NCI-H446 (cell line): ENCODE results near the gene KAT6B.
A peak's percentile ranks its signal among the peaks of the same experiment; 100 is the strongest.
"Not testable (repeated sequence)": the region's sequence is repeated elsewhere in the genome, so short reads cannot be mapped to it uniquely, and the experiment has no call there.

ENCODE experiments used
- DNase-seq, 2 experiments: peaks; one replicate each; lab custom pipeline; 2025; lab: John Stamatoyannopoulos, UW

KAT6B gene

DNA sequence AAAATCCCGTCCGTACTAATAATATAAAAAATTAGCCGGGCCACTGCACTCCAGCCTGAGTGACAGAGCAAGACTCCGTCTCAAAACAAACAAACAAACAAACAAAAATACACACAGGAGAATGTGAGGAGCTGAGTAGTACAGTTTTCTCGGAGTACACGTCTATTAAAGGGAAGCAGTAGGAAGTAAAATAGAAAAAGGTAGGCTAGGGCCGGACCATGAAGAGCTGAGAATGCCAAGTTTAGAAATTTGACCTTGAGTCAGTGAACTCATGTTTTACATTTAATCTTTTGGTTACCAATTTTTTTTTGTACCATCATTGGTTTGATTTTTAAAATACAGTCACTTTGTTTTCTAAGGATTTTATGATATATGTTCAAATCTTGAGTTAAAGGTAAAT is 64.1 kb downstream of the KAT6B start:
- no peak for DNase-seq

DNA sequence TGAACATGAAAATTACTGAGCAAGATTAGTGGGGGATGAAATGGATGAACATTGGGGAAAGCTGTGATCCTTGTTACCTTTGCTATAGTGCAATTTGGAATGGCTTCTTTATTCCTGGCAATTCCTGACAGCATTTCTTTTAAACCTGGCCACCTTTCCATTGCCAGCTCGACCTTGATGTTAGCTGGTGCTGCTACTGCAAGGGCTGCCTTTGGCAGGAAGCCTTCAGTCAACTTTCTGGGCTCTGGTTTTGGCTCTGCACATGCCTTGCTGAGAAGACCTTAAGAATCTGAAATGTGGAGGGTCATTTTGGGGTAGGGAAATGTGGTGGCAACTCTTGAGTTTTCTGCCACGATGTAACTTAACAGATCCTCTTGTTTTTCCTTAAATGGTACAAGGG is 64.7 kb downstream of the KAT6B start:
- DNase-seq = peak in 1 of 2 experiments; percentile 14

DNA sequence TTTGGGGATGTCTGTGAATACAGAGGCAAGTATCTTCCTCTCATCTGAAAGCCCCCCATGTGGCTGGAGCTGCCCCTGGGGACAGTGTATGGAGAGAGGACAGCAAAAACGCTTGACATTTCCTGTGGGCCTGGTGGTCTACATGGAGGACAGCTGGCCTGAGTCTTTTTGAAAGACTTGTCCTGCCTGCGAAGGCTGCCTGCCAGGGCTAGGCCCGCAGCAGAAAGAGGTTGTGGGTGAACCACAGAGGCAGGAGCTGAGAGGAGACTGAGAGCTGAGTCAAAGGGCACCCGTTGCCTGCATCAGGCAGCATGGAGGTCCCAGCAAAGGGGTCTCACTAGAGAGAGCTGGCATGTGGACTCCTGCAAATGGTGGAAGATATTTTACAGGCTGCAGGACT is 66.4 kb downstream of the KAT6B start:
- DNase-seq = no peak

DNA sequence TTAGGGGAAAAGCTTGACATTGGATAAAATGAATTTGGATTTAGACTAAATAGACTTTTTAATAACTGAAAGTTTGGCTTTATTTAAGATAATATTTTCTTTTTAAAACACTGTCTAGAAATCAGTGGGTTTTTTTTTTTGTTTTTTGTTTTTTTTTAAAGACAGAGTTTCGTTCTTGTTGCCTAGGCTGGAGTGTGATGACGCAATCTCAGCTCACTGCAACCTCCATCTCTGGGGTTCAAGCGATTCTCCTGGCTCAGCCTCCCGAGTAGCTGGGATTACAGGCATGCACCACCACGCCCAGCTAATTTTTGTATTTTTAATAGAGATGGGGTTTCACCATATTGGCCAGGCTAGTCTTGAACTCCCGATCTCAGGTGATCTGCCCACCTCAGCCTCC is 66.9 kb downstream of the KAT6B start:
- DNase-seq = not testable (repeated sequence)

DNA sequence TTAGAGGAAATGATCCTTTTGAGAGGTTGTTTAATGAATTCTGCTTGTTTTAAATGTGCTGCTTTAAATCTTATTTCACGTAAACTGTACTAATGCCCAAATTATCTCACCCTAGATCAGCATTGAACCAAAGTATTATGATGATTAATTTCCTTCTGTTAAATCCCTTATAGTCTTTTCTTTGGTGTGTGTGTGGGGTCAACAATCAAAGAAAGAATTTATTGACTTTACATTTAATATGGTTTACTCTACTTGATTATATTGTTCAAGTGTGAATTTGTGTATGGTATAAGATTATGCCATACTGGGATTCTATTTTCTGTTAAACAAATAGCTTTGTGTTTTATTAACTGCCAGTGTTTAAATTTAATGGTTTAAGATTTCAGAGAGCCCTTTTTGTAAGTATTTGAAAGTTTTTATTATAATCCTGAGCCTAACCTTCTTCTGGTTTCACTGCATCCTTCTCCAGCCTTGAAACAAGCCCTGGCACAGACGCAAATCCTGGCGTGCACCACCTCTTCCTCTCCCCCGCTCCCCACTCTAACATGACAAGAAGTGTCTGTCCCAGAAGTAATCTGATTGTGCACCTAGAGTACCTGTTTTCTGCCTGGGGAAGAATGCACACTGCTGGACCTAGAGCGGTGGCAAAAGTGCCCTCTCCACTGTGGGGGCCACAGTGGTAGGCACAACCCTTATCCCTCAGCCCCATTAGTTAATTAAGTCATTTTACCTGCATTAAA is 70.6 kb downstream of the KAT6B start:
- no peak for DNase-seq

DNA sequence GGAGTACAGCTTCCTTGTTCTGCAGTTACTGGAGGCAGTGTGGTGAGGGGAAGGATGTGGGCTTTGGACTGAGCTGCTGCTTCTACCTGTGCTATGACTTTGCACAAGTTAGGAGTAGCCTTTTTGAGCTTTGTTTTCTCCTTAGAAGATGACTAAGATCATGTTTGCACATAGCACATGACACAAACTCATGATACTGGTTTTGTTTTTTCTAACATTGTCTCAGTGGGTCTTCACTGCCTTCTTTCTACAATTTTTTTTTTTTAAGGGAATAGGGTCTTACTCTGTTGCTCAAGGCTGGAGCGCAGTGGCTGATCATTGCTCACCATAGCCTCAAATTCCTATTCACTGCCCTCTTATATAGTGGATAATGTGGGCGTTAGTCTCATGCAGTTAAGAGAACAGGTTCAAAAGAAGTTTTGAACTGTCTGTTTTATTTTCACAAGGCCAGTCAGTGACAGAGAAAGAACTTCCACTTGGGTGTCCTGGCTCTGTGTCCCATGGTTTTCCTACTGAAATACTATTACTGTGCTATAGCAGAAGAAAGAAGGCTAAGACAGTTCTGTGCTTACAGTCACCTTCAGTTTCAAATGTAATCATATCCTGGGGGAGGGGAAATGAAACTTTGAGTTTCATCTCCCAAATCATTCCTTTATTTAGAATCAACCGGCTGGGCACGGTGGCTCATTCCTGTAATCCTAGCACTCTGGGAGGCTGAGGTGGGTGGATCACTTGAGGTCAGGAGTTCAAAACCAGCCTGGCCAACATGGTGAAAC is 72.0 kb downstream of the KAT6B start:
- DNase-seq = no peak

DNA sequence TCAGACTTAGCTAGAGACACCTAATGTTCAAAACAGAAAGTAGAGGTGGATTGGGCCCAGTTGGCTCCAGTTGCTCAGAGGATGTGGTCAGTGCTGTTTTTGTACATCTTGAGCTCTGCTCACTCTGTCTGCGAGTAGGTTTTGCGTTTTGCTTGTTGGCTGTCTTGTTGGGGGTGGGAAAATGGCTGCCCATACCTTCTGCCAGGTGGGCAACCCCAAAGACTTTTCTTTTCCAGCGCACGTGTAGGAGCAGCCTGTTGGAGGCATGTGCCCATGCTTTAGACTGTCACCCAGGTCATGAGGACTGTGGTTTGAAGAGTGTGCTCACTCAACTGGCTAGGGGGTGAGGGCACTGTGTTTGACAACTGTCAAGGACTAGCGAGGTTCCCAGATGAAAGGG is 73.9 kb downstream of the KAT6B start:
- no peak for DNase-seq

DNA sequence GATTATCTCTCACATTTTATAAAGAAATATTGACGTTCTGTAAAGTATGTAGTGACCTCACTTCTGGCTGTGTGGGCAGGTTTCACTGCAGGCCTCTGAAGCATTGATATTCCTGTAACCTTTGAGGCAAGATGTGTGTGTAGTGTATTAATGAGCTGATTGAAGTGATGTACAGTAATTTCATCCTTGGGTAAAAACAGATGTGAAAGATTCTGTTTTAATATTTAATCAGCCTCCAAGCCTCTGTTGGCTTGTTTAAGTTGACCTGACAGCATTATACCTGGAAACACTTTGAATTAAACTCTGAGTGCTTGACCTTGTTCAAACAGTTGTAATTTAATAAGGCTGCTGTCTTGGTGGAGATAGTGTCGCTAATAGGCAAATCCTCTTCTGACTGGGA is 74.9 kb downstream of the KAT6B start:
- DNase-seq = no peak

DNA sequence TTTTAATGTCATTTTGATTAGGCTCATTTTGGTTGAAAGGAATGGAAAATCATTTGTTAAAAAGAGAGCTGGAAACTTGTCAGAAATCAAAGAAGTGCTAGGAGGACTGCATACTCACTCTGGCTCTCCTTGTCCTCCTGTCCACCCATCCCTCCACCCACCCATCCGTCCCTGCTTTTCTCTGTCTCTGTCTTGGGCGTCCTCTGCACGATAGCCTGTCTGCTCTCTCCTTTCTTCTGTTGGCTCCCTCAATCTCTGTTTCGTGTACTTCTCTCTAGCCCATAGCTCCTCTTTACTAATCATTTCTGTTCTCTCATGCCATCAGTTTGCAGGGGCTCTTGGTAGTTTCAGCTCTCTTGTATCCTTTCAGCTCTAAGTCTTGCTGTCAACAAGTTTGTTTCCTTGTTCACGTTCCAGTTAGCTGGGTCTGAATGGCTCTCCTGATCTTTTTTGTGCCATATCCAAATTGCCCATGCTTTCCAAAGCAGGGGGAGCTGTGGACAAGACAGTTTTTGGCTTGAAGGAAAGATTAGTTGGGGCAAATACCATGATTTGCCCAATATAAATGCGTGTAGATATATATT is 75.6 kb downstream of the KAT6B start:
- no peak for DNase-seq

DNA sequence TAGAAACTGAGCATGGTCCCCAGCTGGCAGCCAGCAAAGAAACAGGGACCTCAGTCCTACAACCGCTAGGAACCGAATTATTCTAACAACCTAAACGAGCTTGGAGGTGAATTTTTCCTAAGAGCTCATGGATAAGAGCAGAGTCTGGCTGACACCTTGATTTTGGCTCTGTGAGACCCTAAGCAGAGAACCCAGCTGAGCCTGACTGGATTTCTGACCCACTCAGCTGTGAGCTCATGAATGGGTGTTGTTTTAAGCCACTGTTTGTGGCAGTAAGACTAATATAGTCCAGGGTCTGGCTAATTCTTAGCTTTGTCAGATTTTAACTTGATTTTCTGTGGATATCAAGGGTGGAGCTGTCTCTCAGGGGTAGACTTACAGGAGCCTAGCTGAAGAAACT is 77.1 kb downstream of the KAT6B start:
- DNase-seq = no peak

DNA sequence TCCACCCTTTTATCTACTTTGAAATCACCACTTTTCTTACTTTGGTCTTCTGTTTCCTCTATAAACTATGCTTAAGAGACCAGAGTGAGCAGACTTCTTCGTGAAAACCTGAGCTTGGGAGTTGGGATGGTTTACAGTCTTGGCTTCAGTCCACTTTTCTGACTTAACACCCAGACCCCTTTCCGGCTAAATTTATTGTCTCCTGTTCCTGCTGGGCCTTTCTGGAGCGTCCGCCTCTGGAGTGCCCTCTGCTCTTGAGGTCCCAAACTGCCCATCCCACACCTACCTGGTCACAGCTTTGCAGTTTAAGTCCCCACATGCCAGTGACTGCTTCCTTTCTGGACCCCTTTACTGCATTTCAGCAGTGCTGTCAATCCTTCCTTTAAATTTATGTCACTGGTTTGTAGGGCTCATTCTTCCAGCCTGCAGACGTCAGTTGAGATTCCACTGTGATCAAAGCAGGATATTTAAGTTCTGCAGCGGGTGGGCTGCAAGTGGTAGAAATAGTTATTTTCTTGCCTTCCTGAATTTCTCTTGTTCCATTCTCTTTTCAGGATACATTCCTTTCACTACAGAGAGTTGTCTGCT is 80.3 kb downstream of the KAT6B start:
- no peak for DNase-seq

DNA sequence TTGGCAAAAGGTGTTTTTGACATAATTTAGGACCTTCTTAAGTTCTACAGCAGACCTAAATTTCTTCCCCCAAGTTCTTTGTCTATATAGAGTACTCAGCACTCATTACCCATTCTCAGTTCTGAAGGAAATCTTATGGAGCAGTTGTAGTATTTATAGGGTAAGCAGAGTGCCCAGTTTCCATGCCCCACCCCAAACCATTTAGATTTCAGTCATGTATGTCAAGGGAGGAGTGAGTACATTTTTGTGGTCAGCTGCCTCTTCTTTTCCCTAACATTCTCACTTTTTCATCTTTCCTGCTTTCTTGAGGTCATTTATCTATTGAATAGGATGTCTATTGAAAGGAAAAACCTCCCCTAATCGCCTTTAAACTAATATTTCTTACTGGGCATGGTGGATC is 83.3 kb downstream of the KAT6B start:
- no peak for DNase-seq

DNA sequence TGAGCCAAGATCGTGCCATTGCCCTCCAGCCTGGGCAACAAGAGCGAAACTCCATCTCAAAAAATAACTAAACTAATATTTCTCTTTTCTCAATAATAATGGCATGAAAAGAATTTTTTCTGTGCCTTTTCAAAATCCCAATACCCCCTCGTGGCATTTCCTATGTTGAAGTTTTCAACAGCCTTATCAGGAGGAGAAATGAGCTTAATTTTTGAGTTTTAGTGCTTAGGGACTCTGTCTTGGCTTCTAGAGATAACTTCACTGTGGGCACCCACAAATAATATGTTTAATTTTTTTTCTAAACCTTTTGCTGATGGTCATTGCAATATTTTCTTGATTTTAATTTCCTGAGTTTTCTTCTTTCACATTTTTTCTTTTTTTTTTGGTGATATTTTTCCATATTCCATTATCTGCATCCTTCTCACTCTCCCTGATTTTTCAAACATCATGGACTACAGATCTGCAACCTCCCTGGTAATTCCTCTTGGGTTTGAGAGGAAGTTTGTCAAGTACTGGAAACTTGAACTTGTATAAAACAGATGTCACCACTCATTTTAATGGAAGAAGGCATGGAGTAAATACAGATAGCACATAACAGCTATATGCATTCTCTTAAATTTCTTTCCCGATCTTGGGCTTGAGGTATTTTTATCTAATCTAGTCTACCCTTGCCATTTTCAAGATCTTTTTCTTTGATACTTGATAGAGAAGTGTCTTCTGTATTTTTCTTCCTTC is 84.0 kb downstream of the KAT6B start:
- DNase-seq = no peak

DNA sequence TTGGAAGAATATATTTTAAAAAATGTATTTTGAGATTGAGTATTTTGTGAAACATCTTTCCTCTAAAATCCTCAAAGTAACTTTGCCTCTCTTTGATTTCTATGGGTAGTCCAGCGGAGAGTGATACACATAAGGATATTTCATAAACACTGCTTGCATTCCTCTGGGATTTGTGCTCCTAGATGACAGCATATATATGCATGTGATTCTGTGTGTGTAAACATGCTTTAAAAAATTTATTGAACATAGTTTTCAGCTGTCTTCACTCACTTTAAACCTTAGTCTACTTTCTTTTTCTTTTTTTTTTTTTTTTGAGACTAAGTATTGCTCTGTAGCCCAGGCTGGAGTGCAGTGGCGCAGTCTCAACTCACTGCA is 84.6 kb downstream of the KAT6B start:
- no peak for DNase-seq

DNA sequence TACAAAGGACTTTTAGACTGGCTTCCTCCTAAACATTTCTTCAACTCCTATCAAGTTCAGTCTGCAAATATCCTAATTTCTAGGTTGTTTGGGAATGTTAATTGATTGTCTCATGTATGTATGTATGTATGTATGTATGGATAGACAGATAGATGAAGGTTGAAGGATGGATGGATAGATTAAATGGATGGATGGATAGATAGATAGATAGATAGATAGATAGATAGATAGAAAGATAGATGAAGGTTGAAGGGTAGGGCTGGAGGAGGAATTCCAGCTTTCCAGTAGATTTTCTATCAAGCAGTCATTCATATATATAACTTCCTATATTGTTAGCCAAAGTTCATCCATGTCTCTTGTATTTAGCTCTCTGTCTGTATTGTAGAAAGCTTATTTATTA is 85.8 kb downstream of the KAT6B start:
- DNase-seq = no peak

DNA sequence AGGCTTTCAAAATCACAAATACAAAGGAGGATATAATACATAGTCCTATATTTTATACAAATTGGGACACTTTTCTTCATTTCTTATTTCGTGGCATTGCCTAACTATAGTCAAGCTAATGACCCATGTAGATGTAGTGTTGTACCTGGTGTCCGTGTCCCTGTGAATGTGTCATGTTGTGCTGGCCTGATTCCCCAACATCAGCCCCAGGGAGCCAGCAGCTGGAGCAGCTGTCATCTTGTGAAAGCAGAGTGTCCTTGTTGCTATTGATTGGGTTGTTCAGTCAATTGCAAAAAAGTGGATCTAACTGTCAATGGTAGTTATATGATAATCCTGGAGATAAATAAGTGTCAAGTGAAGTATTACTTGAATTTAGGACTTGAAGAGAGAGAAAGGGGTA is 86.3 kb downstream of the KAT6B start:
- DNase-seq = no peak

DNA sequence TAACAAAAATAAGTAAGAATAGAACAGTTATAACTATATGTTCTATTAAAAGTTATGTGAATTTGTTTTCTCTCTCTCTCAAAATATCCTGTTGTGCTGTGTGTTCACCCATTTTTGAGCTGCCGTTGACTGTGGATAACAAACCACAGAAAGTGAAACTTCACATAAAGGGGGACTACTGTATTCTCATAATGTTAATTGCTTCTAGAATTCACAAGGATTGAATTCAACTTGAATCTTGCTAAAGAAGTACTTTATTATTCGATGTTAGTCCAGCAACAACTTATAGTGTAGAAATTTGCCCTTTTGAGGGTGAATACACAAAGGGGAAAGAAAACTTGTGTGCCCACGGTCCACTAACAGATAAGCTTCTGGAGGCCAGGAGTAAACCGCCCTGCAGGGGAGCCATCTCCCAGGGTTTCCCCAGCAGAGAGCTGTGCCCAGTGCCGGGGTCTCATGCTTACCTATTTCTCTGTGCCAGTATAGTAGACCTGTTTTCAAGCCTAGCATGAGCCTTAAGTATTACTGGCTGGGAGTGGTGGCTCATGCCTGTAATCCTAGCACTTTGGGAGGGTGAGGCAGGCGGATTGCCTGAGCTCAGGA is 87.1 kb downstream of the KAT6B start:
- no peak for DNase-seq

DNA sequence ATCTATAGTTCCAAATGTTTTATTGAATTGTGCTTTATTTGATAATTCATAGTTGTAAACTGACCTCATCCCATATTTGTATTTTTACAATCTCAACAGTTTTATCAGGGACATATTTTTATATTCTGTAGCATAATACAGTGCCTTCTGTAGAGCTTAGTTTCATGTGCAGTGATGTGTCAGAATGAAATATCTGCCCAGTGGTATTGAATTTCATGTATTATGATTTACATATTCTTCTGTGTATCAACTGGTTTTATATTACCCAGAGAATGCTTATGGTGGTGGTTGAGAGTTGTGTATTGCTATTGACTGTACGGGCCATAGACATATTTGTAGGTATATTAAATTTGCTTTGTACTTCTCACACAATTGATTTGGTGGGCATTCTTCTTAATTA is 89.9 kb downstream of the KAT6B start:
- no peak for DNase-seq

DNA sequence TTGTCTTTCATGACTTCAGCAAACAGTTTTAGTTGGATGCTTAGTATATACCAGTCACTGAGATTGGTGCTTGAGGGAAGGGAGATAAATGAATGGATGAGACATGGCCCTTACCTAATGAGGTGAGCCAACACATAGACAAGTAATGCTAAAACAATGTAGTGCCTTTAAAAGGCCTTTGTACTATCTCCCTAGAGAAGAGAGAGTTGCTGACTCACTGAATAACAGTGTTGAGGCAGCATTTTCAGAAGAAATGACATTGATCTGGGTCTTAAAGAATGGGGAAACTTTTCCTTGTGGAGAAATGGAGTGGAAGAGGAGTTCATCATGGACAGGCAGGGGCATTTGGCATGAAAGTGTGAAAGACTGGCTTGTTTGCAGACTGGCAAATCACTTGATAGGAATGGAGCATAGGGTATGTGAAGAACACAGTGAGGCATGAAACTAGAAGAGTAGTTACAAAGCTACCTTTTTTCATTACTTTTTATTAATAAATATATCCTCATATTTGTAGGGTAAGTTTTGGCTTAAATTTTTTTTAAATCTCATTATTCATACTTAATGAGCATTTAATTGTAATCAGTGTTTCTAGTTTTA is 91.2 kb downstream of the KAT6B start:
- no peak for DNase-seq

DNA sequence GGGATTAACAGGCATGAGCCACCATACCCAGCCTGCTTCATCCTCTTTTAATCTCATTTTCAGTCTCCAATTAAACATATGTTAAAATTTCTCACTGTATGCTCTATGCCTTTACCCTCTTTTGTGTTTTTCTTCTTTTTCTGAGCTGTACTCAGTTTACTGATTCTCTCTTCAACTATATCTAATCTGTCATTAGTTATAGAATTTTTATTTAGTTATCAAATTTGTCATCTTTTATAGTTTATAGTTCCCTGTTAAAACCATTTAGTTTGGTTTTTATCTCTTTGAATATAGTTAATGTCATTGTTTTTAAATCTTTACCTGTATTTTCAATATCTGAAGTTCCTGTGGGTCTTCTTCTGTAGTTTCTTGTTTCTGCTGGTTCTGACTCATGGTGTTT is 93.3 kb downstream of the KAT6B start:
- DNase-seq = no peak

DNA sequence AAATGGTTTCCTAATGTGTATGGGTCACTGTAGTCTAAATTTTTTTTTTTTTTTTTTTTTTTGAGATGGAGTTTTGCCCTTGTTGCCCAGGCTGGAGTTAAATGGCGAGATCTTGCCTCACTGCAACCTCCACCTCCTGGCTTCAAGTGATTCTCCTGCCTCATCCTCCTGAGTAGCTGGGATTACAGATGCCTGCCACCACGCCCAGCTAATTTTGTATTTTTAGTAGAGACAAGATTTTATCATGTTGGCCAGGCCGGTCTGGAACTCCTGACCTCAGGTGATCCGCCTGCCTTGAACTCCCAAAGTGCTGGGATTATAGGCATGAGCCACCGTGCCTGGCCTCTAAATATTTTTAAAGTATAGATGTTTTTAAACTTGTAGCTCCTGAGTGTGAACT is 94.7 kb downstream of the KAT6B start:
- DNase-seq = not testable (repeated sequence)

DNA sequence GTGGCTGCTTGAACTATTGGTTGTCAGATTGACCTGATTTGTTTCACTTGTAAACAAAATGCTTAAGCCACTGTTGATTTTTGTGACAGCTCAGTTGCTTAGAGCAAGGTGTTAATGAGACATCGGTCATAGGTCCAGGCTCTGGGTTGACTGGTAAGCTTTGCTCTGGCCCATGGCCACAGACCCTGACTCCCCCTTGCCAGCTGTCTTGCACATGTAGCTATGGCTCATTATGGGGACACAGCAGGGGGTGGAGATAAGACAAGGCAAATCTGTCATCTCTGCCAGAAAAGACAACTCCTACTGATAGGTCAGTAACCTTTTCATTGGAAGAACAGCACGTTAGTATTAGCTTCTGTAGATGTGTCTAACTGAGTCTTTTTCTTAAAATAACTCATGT is 95.3 kb downstream of the KAT6B start:
- DNase-seq = no peak
